ENCODE data around the gene SPATA31D1. TPM values are rescaled to one million over a fixed set of nuclear protein-coding genes. Genes with fewer than 3 reads are reported as not detected.

SPATA31D1 gene
- total RNA-seq, 4 donors from 2014 or later = not detected

- no peak for DNase-seq (ENCODE audit: low spot score)
- no peak for TF ChIP-seq CTCF (IDR thresholded peaks at IDR 0.05)
- no peak for ATAC-seq (ENCODE audit: low FRiP score)
Measured at GRCh38 chr9:81971727-81972126, 16.8 kb upstream of the SPATA31D1 start.

DNA sequence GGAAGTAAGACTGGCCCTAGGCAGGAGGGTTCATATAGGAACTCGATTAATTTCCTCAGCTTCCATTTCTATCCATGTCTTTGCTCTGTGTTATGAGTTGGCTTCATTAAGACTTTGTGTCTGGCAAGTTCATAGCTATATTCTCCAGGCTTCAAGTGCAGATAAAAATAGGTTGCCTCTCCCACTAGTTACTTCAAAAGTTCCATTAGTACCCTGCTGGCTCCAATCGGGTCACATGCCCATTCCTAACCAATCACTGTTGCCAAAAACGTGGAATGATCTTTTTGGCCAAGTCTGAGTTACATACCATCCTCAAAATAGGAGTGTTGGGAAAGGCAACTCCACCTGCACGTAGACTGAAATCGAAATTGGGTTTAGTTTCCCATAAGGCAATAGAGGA is 13.8 kb upstream of the SPATA31D1 start:
- TF ChIP-seq CTCF (IDR thresholded peaks at IDR 0.05) = no peak
- DNase-seq (ENCODE audit: low spot score) (no peak), ATAC-seq (ENCODE audit: low FRiP score) (no peak)

- DNase-seq (ENCODE audit: low spot score) (no peak), ATAC-seq (ENCODE audit: low FRiP score) (no peak)
- no peak for TF ChIP-seq CTCF (IDR thresholded peaks at IDR 0.05)
Measured at GRCh38 chr9:81976351-81976750, 12.2 kb upstream of the SPATA31D1 start.

GRCh38 chr9:81979196-81979595 is 9.4 kb upstream of the SPATA31D1 start:
- no peak for TF ChIP-seq CTCF (IDR thresholded peaks at IDR 0.05)
- ATAC-seq (ENCODE audit: low FRiP score) = no peak
- no peak for DNase-seq (ENCODE audit: low spot score)

GRCh38 chr9:81980568-81980967 is 8.0 kb upstream of the SPATA31D1 start:
- ATAC-seq (ENCODE audit: low FRiP score) = no peak

DNA sequence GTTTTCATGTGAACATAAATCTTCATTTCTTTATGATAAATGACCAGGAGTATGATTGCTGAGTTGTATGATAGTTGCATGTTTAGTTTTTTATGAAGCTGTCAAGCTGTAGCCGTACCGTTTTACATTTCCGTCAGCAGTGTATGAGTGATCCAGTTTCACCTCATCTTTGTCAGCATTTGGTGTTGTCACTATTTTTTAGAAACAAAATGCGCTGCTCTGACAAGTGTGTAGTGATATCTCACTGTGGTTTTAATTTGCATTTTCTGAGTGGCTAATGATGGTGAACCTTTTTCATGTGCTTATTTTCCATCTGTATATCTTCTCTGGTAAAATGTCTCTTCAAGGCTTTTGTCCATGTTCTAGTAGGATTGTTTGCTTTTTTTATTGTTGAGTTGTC is 6.7 kb upstream of the SPATA31D1 start:
- ATAC-seq (ENCODE audit: low FRiP score) (no peak), DNase-seq (ENCODE audit: low spot score) (no peak)
- TF ChIP-seq CTCF (IDR thresholded peaks at IDR 0.05) = no peak

More at GRCh38 chr9:81980568-81980967, 8.0 kb upstream of the SPATA31D1 start:
- no peak for TF ChIP-seq CTCF (IDR thresholded peaks at IDR 0.05)
- DNase-seq (ENCODE audit: low spot score) = no peak

DNA sequence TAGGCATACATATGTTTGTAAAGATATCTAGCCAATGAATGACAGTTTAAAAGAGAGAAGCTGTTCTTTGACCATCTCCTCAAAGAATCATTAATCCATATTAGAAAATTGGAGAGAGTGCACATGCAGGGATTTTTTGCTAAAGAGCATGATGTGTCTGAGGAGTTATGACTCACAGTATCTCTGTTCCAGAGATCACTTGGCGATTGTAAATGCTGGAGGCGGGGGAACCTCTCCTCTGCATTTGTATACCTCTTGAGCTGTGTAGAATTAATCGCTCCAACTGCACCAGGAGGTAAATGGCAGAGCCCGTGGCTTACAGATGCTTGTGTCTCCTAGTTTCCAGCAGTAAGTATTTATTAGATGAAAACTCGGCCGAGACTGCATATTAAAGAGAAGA is 3.6 kb upstream of the SPATA31D1 start:
- DNase-seq (ENCODE audit: low spot score) (no peak), ATAC-seq (ENCODE audit: low FRiP score) (no peak)
- TF ChIP-seq CTCF (IDR thresholded peaks at IDR 0.05) = no peak

Measured in omental fat pad (tissue), 4 donors.